Activated CD4-positive, alpha-beta memory T cell treated with anti-CD3 and anti-CD28 coated beads, Interleukin-2, amount 10 ng/mL, durations not matched to agents 7 days and 5 days (primary cell): Measurements from ENCODE around the gene RNF157. TPM values are rescaled to one million over a fixed set of nuclear protein-coding genes. Genes with fewer than 3 reads are reported as not detected.
"Not testable (repeated sequence)": the region's sequence is repeated elsewhere in the genome, so short reads cannot be mapped to it uniquely, and the experiment has no call there.

ENCODE experiments used
- CTCF ChIA-PET: fragments of 350-600 bp; sonication (Branson Sonifier 250); formaldehyde crosslinking; loops from one replicate; lab custom pipeline; 2021; ENCODE audit warnings: antibody characterized with exemption, inconsistent platforms; lab: Charles Lee
- POLR2A ChIA-PET: fragments of 350-600 bp; sonication (Branson Sonifier 250); formaldehyde crosslinking; loops from one replicate; lab custom pipeline; 2021; ENCODE audit warnings: antibody characterized with exemption; lab: Charles Lee
- DNase-seq: peaks from one replicate; pipeline ENCODE4 v3.0.0-alpha.2; 2020
- H3K27ac Mint-ChIP-seq: one replicate; pipeline ENCODE4 v1.8.0; 2021; ENCODE audit warnings: mild to moderate bottlenecking, mixed read lengths
- H3K27me3 Mint-ChIP-seq: one replicate; pipeline ENCODE4 v1.8.0; 2021; ENCODE audit warnings: mixed read lengths
- H3K36me3 Mint-ChIP-seq: one replicate; pipeline ENCODE4 v1.8.0; 2021; ENCODE audit warnings: low read depth, mixed read lengths
- H3K4me1 Mint-ChIP-seq: one replicate; pipeline ENCODE4 v1.8.0; 2021; ENCODE audit warnings: mixed read lengths
- H3K4me3 Mint-ChIP-seq: one replicate; pipeline ENCODE4 v1.8.0; 2021; ENCODE audit warnings: mild to moderate bottlenecking, mixed read lengths
- H3K9me3 Mint-ChIP-seq: one replicate; pipeline ENCODE4 v1.8.0; 2021; ENCODE audit warnings: mixed read lengths
- total RNA-seq, 2 experiments: library from RNA; stranded (reverse); gene quantifications; one replicate each; pipeline ENCODE4 v1.2.3, GENCODE V29; 2021

The RNF157 gene
- total RNA-seq, 2 experiments from 2014 or later: 79.8 to 83.9 TPM

DNA sequence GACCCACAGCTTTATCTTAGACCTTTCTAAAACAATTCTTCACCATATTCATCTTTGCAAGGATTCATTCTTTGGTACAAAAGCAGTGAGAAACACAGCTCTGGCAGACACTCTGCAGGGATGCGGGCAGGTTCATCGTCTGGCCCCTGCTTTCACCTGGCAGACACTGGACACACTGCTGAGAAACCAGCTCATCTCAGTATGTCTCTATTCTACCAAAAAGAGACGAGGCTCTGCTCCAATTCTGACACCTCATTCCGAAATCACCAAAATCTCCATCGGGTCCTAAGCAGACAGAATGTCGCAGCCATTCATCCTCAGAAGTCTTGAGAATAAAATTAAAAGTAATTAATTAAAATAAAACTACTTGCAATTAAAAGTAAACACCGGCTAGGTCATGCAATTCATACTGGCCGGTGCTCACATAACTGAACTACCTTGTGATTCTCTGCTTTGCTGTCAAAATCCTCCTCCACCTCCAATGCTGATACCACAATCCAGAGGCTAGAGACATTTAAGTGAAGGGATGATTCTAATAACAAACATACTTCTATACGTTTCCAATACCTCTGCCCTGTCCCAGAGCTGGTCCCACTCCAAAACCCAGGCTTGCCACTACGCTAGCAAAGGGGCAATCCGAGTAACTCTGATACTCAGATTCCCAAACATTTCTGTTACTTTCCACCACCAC, 1.3 kb downstream of the RNF157 start:
- Mint-ChIP-seq H3K4me1 (peaks cover 72% of the 10 kb centered on the region), H3K27ac (peak overlapping the region; percentile 65), H3K9me3 (peaks cover 2% of the 10 kb centered on the region), H3K4me3 (peak overlapping the region; percentile 81), H3K27me3 (peaks cover 7% of the 10 kb centered on the region), H3K36me3 (peaks cover 42% of the 10 kb centered on the region)
- POLR2A ChIA-PET: interaction anchor here (0.8 to 7.1 kb wide), 15 partner anchors 13 to 255 kb away, joined by 3 to 147 read pairs (median 6); partner anchors contain the start of gene UBALD2
- CTCF ChIA-PET: interaction anchor here (0.9 to 4.1 kb wide), 11 partner anchors 9 to 119 kb away, joined by 3 to 16 read pairs (median 5); partner anchors contain the start of gene UBALD2
- DNase-seq: no peak

GRCh38 chr17:76237859-76238313, 2.4 kb downstream of the RNF157 start:
- peak overlapping the region; percentile 81 for H3K4me3 Mint-ChIP-seq
- ChIA-PET POLR2A (interaction anchor here (0.6 to 7.1 kb wide), 19 partner anchors 8 to 256 kb away, joined by 3 to 147 read pairs (median 6); partner anchors contain the start of gene UBALD2), CTCF (interaction anchor here (0.7 to 4.1 kb wide), 15 partner anchors 8 to 1408 kb away, joined by 3 to 16 read pairs (median 4); partner anchors contain the start of gene UBALD2)
- H3K27me3 Mint-ChIP-seq: peaks cover 6% of the 10 kb centered on the region
- peaks cover 2% of the 10 kb centered on the region for H3K9me3 Mint-ChIP-seq
- no peak for DNase-seq
- H3K4me1 Mint-ChIP-seq: peaks cover 67% of the 10 kb centered on the region
- H3K36me3 Mint-ChIP-seq: peaks cover 47% of the 10 kb centered on the region
- peak overlapping the region; percentile 12 for H3K27ac Mint-ChIP-seq

- no peak overlapping the region for H3K4me3 Mint-ChIP-seq
- H3K27ac Mint-ChIP-seq: no peak overlapping the region
- H3K9me3 Mint-ChIP-seq: peaks cover 2% of the 10 kb centered on the region
- DNase-seq: no peak
- H3K27me3 Mint-ChIP-seq: peaks cover 3% of the 10 kb centered on the region
- CTCF ChIA-PET: interaction anchor here (1.9 to 4.1 kb wide), 3 partner anchors 9 to 115 kb away, joined by 5 to 16 read pairs (median 8); no protein-coding TSS in a partner anchor
- H3K36me3 Mint-ChIP-seq: peaks cover 54% of the 10 kb centered on the region
- peaks cover 62% of the 10 kb centered on the region for H3K4me1 Mint-ChIP-seq
- POLR2A ChIA-PET: interaction anchor here (1.8 to 7.1 kb wide), 5 partner anchors 9 to 57 kb away, joined by 5 to 147 read pairs (median 16); partner anchors contain the start of gene UBALD2
These were observed 3.7 kb downstream of the RNF157 start for GRCh38 chr17:76236603-76237002.

DNA sequence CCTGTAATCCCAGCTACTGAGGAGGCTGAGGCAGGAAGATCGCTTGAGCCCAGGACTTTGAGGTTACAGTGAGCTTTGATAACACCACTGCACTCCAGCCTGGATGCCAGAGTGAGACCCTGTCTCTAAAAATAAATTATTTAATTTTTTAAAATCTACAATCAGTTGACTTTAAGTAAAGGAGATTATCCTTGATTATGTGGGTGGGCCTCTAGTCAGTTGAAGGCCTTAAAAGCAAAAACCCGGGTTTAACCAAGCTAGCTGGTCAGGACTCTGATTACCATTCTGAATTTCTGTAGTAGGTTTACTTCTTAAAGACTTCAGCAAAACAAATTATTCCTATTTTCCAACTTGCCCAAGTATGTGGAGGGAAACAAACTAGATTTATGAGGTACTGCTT, 4.4 kb downstream of the RNF157 start:
- peaks cover 56% of the 10 kb centered on the region for H3K4me1 Mint-ChIP-seq
- peaks cover 53% of the 10 kb centered on the region for H3K36me3 Mint-ChIP-seq
- peaks cover 2% of the 10 kb centered on the region for H3K9me3 Mint-ChIP-seq
- POLR2A ChIA-PET: interaction anchor here (0.6 to 7.1 kb wide), 6 partner anchors 10 to 56 kb away, joined by 3 to 147 read pairs (median 11); partner anchors contain the start of gene UBALD2
- H3K27me3 Mint-ChIP-seq: peaks cover under 1% of the 10 kb centered on the region
- DNase-seq: no peak
- no peak overlapping the region for H3K27ac Mint-ChIP-seq
- CTCF ChIA-PET: interaction anchor here (2.3 to 4.1 kb wide), 2 partner anchors 10 to 43 kb away, joined by 8 to 16 read pairs; no protein-coding TSS in a partner anchor
- no peak overlapping the region for H3K4me3 Mint-ChIP-seq

GRCh38 chr17:76234354-76234679, 6.0 kb downstream of the RNF157 start:
- CTCF ChIA-PET: interaction anchor here (1.5 kb wide), 2 partner anchors 13 to 41 kb away, joined by 4 to 6 read pairs; no protein-coding TSS in a partner anchor
- peaks cover 60% of the 10 kb centered on the region for H3K36me3 Mint-ChIP-seq

GRCh38 chr17:76233588-76234353, 6.5 kb downstream of the RNF157 start:
- ChIA-PET CTCF (interaction anchor here (1.0 to 1.5 kb wide), 3 partner anchors 9 to 41 kb away, joined by 3 to 6 read pairs (median 4); no protein-coding TSS in a partner anchor), POLR2A (interaction anchor here (0.6 to 7.1 kb wide), 8 partner anchors 12 to 45 kb away, joined by 3 to 41 read pairs (median 6); partner anchors contain the start of gene UBALD2)
- DNase-seq: no peak
- H3K9me3 Mint-ChIP-seq: peaks cover 2% of the 10 kb centered on the region
- H3K4me3 Mint-ChIP-seq: no peak overlapping the region
- H3K27ac Mint-ChIP-seq: peak overlapping the region; percentile 9
- H3K36me3 Mint-ChIP-seq: peaks cover 62% of the 10 kb centered on the region
- H3K4me1 Mint-ChIP-seq: peaks cover 58% of the 10 kb centered on the region
- no peaks in the 10 kb centered on the region for H3K27me3 Mint-ChIP-seq

More at GRCh38 chr17:76234354-76234679, 6.0 kb downstream of the RNF157 start:
- H3K9me3 Mint-ChIP-seq: peaks cover 2% of the 10 kb centered on the region
- POLR2A ChIA-PET: interaction anchor here (0.7 to 7.1 kb wide), 5 partner anchors 11 to 44 kb away, joined by 3 to 41 read pairs (median 7); partner anchors contain the start of gene UBALD2
- no peaks in the 10 kb centered on the region for H3K27me3 Mint-ChIP-seq
- H3K4me3 Mint-ChIP-seq: peak overlapping the region; percentile 11
- H3K27ac Mint-ChIP-seq: peak overlapping the region; percentile 9
- H3K4me1 Mint-ChIP-seq: peaks cover 59% of the 10 kb centered on the region
- DNase-seq: no peak

DNA sequence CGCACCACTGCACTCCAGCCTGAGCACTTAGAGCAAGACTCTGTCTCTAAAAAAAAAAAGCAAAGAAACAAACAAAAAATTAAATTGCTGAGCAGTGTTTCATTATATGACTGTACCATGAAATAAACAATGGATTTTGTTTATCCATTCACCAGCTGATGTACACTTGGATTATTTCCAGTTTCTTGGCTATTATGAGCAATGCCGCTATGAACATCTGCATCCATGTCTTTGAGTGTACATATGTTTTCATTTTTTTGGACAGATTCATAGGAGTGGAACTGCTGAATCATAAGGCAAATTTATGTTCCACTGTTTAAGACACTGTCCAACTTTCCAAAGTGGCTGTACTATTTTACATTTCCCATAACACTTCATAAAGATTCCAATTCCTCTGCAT, 8.0 kb downstream of the RNF157 start:
- DNase-seq: no peak
- ChIA-PET POLR2A (interaction anchor here (1.1 to 2.1 kb wide), 4 partner anchors 24 to 40 kb away, joined by 5 to 8 read pairs (median 6); no protein-coding TSS in a partner anchor), CTCF (no interaction called here)
- H3K9me3 Mint-ChIP-seq: peaks cover 2% of the 10 kb centered on the region
- no peak overlapping the region for H3K4me3 Mint-ChIP-seq
- no peaks in the 10 kb centered on the region for H3K27me3 Mint-ChIP-seq
- no peak overlapping the region for H3K27ac Mint-ChIP-seq
- peaks cover 50% of the 10 kb centered on the region for H3K4me1 Mint-ChIP-seq
- H3K36me3 Mint-ChIP-seq: peaks cover 57% of the 10 kb centered on the region

- peaks cover 44% of the 10 kb centered on the region for H3K36me3 Mint-ChIP-seq
- H3K4me1 Mint-ChIP-seq: peaks cover 19% of the 10 kb centered on the region
- H3K27me3 Mint-ChIP-seq, H3K9me3 Mint-ChIP-seq, DNase-seq, CTCF ChIA-PET, H3K4me3 Mint-ChIP-seq, POLR2A ChIA-PET, H3K27ac Mint-ChIP-seq: not testable (repeated sequence)
These were observed 13.5 kb downstream of the RNF157 start for GRCh38 chr17:76226749-76227148.

DNA sequence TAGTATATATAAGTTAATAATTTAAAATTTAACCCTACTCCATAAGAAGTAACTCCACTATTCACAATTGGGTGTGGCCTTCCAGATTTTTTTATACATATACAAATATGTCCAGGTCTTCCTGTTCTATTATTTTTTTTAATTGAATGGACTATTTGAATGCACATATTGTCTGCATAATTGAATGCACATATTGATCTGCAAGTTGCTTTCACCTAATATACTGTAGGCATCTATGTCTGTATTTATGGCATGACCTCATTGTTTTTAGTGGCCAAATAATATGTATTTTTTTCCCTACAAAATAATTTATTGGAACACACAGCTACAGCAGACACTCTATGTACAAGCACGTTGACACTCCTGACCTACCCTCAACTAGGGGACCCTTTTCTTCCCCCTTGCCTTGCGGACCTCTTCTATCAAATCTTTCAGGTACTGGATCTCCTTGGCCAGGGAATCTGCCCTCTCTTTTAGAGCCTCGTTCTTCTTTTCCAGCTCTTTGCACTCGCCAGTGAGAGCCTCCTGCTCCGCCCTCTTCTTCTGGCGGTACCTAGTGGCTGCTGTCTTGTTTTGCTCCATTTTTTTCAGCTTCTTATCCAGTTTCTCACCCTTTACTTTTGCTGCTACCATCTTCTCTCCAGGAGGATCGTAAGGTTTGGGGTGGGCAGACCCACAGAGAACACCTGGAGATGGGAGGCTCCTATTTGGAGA, 14.8 kb downstream of the RNF157 start:
- H3K27ac Mint-ChIP-seq, CTCF ChIA-PET, H3K9me3 Mint-ChIP-seq, DNase-seq, H3K4me3 Mint-ChIP-seq, H3K27me3 Mint-ChIP-seq: not testable (repeated sequence)
- Mint-ChIP-seq H3K4me1 (peaks cover 18% of the 10 kb centered on the region), H3K36me3 (peaks cover 43% of the 10 kb centered on the region)
- POLR2A ChIA-PET: interaction anchor here (2.2 kb wide), 1 partner anchor 16 kb away, joined by 5 read pairs; no protein-coding TSS in a partner anchor

- CTCF ChIA-PET: interaction anchor here (1.2 kb wide), 1 partner anchor 44 kb away, joined by 4 read pairs; no protein-coding TSS in a partner anchor
- POLR2A ChIA-PET: interaction anchor here (0.9 to 2.2 kb wide), 4 partner anchors 18 to 51 kb away, joined by 3 to 5 read pairs (median 3); no protein-coding TSS in a partner anchor
- Mint-ChIP-seq H3K4me3 (no peak overlapping the region), H3K27ac (no peak overlapping the region), H3K36me3 (peaks cover 29% of the 10 kb centered on the region), H3K27me3 (no peaks in the 10 kb centered on the region), H3K4me1 (peaks cover 21% of the 10 kb centered on the region), H3K9me3 (no peaks in the 10 kb centered on the region)
- no peak for DNase-seq
These were observed 16.5 kb downstream of the RNF157 start for GRCh38 chr17:76223802-76224201.

- Mint-ChIP-seq H3K4me3 (no peak overlapping the region), H3K9me3 (no peaks in the 10 kb centered on the region), H3K27me3 (no peaks in the 10 kb centered on the region), H3K4me1 (peaks cover 31% of the 10 kb centered on the region), H3K27ac (no peak overlapping the region), H3K36me3 (peaks cover 21% of the 10 kb centered on the region)
- ChIA-PET POLR2A (interaction anchor here (0.6 to 1.8 kb wide), 4 partner anchors 14 to 266 kb away, joined by 3 to 5 read pairs (median 4); no protein-coding TSS in a partner anchor), CTCF (interaction anchor here (1.7 kb wide), 1 partner anchor 19 kb away, joined by 5 read pairs; no protein-coding TSS in a partner anchor)
- DNase-seq: no peak
These were observed 20.5 kb downstream of the RNF157 start for GRCh38 chr17:76219670-76220383.
